Loucy (cell line): ENCODE data around the gene NHS.

Experiments used
- CTCF ChIP-seq: fragments of 200-600 bp; sonication (generic); conservative IDR thresholded peaks from 2 replicates; pipeline ENCODE4 v1.5.1; 2014; ENCODE audit warnings: mild to moderate bottlenecking, antibody characterized with exemption, low read length
- EZH2phosphoT487 ChIP-seq: fragments of 200-600 bp; IDR thresholded peaks from 2 replicates; pipeline ENCODE4 v1.6.1; 2018; ENCODE audit warnings: antibody characterized with exemption, mild to moderate bottlenecking, moderate library complexity, borderline replicate concordance

- TF ChIP-seq CTCF, result no peak
- TF ChIP-seq EZH2phosphoT487, result no peak
These were observed 150.3 kb downstream of the NHS start for GRCh38 chrX:17525266-17525665.
